Keratinocyte (primary cell): Measurements from ENCODE around the gene SOHLH1. TPM values are rescaled to one million over a fixed set of nuclear protein-coding genes. Genes with fewer than 3 reads are reported as not detected.

Experiments used
- DNase-seq: peaks from one replicate; pipeline ENCODE4 v3.0.0-alpha.2; 2011; ENCODE audit warnings: low read depth, missing footprints, low spot score
- FAIRE-seq: peaks from 2 replicates; lab custom pipeline; 2011; peaks lifted over from hg19 to GRCh38; lab: Jason Lieb, UNC
- H2AFZ ChIP-seq: 2 replicates; pipeline ENCODE4 v1.6.0; 2012; ENCODE audit warnings: low read length, control low read depth, inconsistent platforms; ENCODE audit not compliant: control insufficient read depth
- H3K27ac ChIP-seq: 2 replicates; pipeline ENCODE4 v1.5.1; 2011; ENCODE audit warnings: low read length; ENCODE audit not compliant: control insufficient read depth, insufficient read depth
- H3K27me3 ChIP-seq: 3 replicates; pipeline ENCODE4 v1.6.0; 2011; ENCODE audit warnings: low read length; ENCODE audit not compliant: control insufficient read depth, insufficient read depth; ENCODE audit errors: extremely low read depth
- H3K36me3 ChIP-seq, 2 experiments: 2 replicates in 1 of 2; 3 replicates in 1 of 2; pipeline ENCODE4 v1.5.1; 2011; ENCODE audit warnings: low read length in 2 of 2, mild to moderate bottlenecking in 1 of 2; ENCODE audit not compliant: control insufficient read depth in 2 of 2, insufficient read depth in 2 of 2; ENCODE audit errors: extremely low read depth in 1 of 2
- H3K4me1 ChIP-seq: 3 replicates; pipeline ENCODE4 v1.5.1; 2011; ENCODE audit warnings: low read length; ENCODE audit not compliant: control insufficient read depth, insufficient read depth; ENCODE audit errors: extremely low read depth
- H3K4me2 ChIP-seq: 3 replicates; pipeline ENCODE4 v1.6.0; 2011; ENCODE audit warnings: low read depth, low read length; ENCODE audit not compliant: control insufficient read depth, insufficient read depth; ENCODE audit errors: extremely low read depth
- H3K4me3 ChIP-seq, 3 experiments: fragments of 200-600 bp in 1 of 3; sonication (generic) in 1 of 3; 2 replicates in 2 of 3; 3 replicates in 1 of 3; pipeline ENCODE4 v1.5.1; 2011 to 2016; ENCODE audit warnings: low read length in 3 of 3, mild to moderate bottlenecking in 3 of 3, control low read depth in 2 of 3, inconsistent platforms in 1 of 3, low read depth in 1 of 3, mixed read lengths in 1 of 3, mixed run types in 1 of 3, moderate library complexity in 1 of 3; ENCODE audit not compliant: control insufficient read depth in 2 of 3, insufficient read depth in 2 of 3; ENCODE audit errors: extremely low read depth in 1 of 3
- H3K79me2 ChIP-seq: 2 replicates; pipeline ENCODE4 v1.6.0; 2012; ENCODE audit warnings: low read length; ENCODE audit not compliant: control insufficient read depth, insufficient read depth
- H3K9ac ChIP-seq: 3 replicates; pipeline ENCODE4 v1.6.0; 2011; ENCODE audit warnings: low read length; ENCODE audit not compliant: control insufficient read depth, insufficient read depth; ENCODE audit errors: extremely low read depth
- H3K9me1 ChIP-seq: 3 replicates; pipeline ENCODE4 v1.6.0; 2011; ENCODE audit warnings: low read length; ENCODE audit not compliant: control insufficient read depth, insufficient read depth; ENCODE audit errors: extremely low read depth
- H3K9me3 ChIP-seq: 2 replicates; pipeline ENCODE4 v1.5.1; 2012; ENCODE audit warnings: low read depth, low read length; ENCODE audit not compliant: control insufficient read depth
- H4K20me1 ChIP-seq: 3 replicates; pipeline ENCODE4 v1.6.0; 2011; ENCODE audit warnings: low read length; ENCODE audit not compliant: control insufficient read depth, insufficient read depth; ENCODE audit errors: extremely low read depth
- EZH2 ChIP-seq: IDR thresholded peaks from one replicate; pipeline ENCODE4 v1.6.1; 2012; ENCODE audit warnings: inconsistent platforms, mild to moderate bottlenecking, low read length, moderate library complexity
- dilution Hi-C: fragments of 300-500 bp; cut with MboI; formaldehyde crosslinking; loops from one replicate; pipeline ENCODE4 v1.7.0; 2020; ENCODE audit warnings: low sequenced_read_pairs; ENCODE audit not compliant: extremely low pct_ligation_motif_present
- polyA plus RNA-seq, 5 experiments: library from polyadenylated mRNA; depleted of rRNA in 3 of 5; stranded (reverse) in 3 of 5; stranded (forward) in 1 of 5; unstranded in 1 of 5; fragments of >200 nt; gene quantifications; 1 replicate in 1 of 5; 2 replicates in 3 of 5; 3 replicates in 1 of 5; pipeline versions ENCODE4 v1.2.1 to v1.2.3, GENCODE V29; 2011 to 2012; ENCODE audit warnings: missing spikeins in 2 of 5, low read depth in 1 of 5, low replicate concordance in 1 of 5
- TF ChIP-seq, protein P1 (sequence below), 3 experiments: IDR thresholded peaks in 1 of 3; conservative IDR thresholded peaks in 1 of 3; optimal IDR thresholded peaks in 1 of 3; 2 replicates in 2 of 3; 3 replicates in 1 of 3; pipeline versions ENCODE3 to v1.5.1; 2011; ENCODE audit warnings: low read length in 3 of 3, mild to moderate bottlenecking in 3 of 3, moderate library complexity in 2 of 3, control low read depth in 1 of 3, inconsistent platforms in 1 of 3; ENCODE audit not compliant: insufficient read depth in 2 of 3; ENCODE audit errors: extremely low read depth in 1 of 3

The SOHLH1 gene
- polyA plus RNA-seq, 1 donor (not counting 4 experiments of a cell fraction or from before 2014, with no cell fraction given) = not detected

DNA sequence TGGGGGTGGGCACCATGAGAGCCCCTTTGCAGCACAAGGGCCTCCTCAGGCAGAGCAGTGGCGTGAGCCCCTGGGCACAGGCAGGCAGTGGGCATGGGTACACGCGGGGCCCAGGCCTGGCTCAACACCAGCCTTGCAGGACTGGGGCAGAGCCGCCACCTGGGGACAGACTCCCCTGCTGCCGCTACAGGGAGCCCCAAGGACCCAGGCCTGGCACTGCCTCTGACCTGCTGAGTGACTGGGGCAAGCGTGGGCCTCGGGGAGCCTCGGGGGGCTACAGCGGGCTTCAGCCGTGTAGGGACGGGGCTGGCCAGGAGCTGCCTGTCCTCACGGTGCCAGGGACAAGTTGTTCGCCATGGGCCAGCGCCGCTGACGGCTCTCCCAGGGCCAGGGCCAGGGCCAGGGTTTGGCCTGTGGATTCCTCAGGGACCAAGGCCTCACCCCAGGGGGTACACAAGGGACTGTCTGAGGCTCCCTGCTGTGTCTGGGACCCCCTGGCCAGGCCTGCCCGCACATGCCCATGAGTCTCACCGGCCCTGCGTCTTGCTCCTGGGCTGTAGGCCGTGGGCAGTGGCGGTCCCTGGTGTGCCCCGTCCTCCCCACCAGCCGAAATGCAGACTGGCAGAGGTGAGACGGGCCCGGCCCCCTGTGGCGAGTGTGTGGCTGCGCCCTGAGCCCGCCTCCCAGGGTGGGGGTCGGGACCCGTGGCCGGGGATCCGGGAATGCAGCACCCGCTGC is 45.2 kb upstream of the SOHLH1 start:
- Histone ChIP-seq H3K27ac (no peak overlapping the region), H3K9ac (no peak overlapping the region), H3K79me2 (no peaks in the 10 kb centered on the region), H3K4me3 (no peak overlapping the region), H3K4me2 (no peak overlapping the region), H2AFZ (no peak overlapping the region), H3K9me1 (no peaks in the 10 kb centered on the region), H3K9me3 (no peaks in the 10 kb centered on the region), H3K4me1 (no peaks in the 10 kb centered on the region), H4K20me1 (no peaks in the 10 kb centered on the region), H3K36me3 (no peaks in the 10 kb centered on the region), H3K27me3 (no peaks in the 10 kb centered on the region)
- no peak for FAIRE-seq
- dilution Hi-C loops = no loop called here
- DNase-seq = no peak
- no peak for TF ChIP-seq EZH2
- TF ChIP-seq, protein P1, sequence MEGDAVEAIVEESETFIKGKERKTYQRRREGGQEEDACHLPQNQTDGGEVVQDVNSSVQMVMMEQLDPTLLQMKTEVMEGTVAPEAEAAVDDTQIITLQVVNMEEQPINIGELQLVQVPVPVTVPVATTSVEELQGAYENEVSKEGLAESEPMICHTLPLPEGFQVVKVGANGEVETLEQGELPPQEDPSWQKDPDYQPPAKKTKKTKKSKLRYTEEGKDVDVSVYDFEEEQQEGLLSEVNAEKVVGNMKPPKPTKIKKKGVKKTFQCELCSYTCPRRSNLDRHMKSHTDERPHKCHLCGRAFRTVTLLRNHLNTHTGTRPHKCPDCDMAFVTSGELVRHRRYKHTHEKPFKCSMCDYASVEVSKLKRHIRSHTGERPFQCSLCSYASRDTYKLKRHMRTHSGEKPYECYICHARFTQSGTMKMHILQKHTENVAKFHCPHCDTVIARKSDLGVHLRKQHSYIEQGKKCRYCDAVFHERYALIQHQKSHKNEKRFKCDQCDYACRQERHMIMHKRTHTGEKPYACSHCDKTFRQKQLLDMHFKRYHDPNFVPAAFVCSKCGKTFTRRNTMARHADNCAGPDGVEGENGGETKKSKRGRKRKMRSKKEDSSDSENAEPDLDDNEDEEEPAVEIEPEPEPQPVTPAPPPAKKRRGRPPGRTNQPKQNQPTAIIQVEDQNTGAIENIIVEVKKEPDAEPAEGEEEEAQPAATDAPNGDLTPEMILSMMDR (optimal IDR thresholded peaks at IDR 0.05 in 1 of 3, IDR thresholded peaks at IDR 0.05 in 1 of 3, conservative IDR thresholded peaks at IDR 0.05 in 1 of 3; ENCODE audit: extremely low read depth in 1 of 3, insufficient read depth in 2 of 3, low read length in 3 of 3) = no peak

DNA sequence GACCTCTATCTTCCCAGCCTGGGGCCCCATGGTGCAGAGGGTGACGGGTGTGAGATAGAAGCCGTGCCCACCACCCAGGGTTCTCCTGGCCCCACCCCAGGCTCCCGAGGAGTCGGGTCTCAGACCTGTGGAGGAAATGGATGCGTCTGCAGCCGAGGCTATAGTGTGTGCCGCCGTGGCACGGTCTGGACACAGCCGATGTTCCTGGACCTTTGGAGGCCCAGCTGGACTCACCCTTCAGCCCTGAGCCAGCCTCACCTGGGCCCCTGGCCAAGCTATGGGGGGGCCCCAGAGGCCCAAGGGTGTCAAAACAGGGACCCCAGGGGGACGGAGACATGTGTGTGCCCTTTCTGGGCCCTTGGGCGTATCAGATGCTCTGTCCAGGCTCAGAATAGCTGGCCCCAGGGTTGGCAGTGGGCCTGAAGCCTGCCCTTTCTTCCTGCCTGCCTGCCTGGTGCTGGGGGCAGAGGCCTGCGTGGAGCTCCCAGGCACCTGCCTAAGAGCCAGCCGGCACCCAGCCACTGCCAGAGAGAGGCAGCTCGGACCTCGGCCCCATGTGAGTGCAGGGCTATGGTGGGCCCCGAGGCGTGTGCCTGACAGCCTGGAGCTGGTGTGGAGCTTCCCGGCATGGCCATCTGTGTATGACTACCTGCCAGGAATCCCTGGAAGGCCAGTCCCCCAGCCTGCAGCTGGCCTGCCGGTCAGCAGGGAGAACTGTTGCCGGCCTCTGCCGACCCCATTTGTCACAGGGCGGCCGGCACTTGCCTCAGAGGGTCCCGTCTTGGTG is 44.5 kb upstream of the SOHLH1 start:
- Histone ChIP-seq H3K36me3 (no peaks in the 10 kb centered on the region), H3K4me3 (no peak overlapping the region), H3K9ac (no peak overlapping the region), H3K27me3 (no peaks in the 10 kb centered on the region), H3K9me1 (no peaks in the 10 kb centered on the region), H3K4me2 (no peak overlapping the region), H3K4me1 (no peaks in the 10 kb centered on the region), H3K79me2 (no peaks in the 10 kb centered on the region), H2AFZ (no peak overlapping the region), H3K9me3 (no peaks in the 10 kb centered on the region), H4K20me1 (no peaks in the 10 kb centered on the region), H3K27ac (no peak overlapping the region)
- DNase-seq (no peak), FAIRE-seq (no peak)
- no peak for TF ChIP-seq EZH2
- TF ChIP-seq, protein P1 (optimal IDR thresholded peaks at IDR 0.05 in 1 of 3, IDR thresholded peaks at IDR 0.05 in 1 of 3, conservative IDR thresholded peaks at IDR 0.05 in 1 of 3; ENCODE audit: extremely low read depth in 1 of 3, insufficient read depth in 2 of 3, low read length in 3 of 3) = no peak
- dilution Hi-C loops = no loop called here
